ENCODE results near the gene RHEX. TPM values are rescaled to one million over a fixed set of nuclear protein-coding genes. Genes with fewer than 3 reads are reported as not detected.

The RHEX gene
- total RNA-seq, 2 donors from 2014 or later = 0.86 TPM; not detected in 1

GRCh38 chr1:206020393-206021007 is 32.5 kb upstream of the RHEX start:
- Mint-ChIP-seq H3K36me3 (no peaks in the 10 kb centered on the region), H3K9me3 (no peaks in the 10 kb centered on the region)

GRCh38 chr1:206021008-206021625 is 31.9 kb upstream of the RHEX start:
- peaks cover 13 to 14% of the 10 kb centered on the region in 2 donors for H3K27me3 Mint-ChIP-seq
- no peaks in the 10 kb centered on the region for H3K9me3 Mint-ChIP-seq
- H3K27ac Mint-ChIP-seq = no peak overlapping the region

More at GRCh38 chr1:206020393-206021007, 32.5 kb upstream of the RHEX start:
- no peaks in the 10 kb centered on the region for H3K4me1 Mint-ChIP-seq (ENCODE audit: low read depth in 2 of 2)
- H3K4me3 Mint-ChIP-seq = no peak overlapping the region
- DNase-seq (ENCODE audit: low spot score) (no peak), ATAC-seq (no peak)
- H3K27me3 Mint-ChIP-seq = peaks cover 13 to 14% of the 10 kb centered on the region in 2 donors
- H3K27ac Mint-ChIP-seq = no peak overlapping the region

GRCh38 chr1:206021626-206022365 is 31.2 kb upstream of the RHEX start:
- no peaks in the 10 kb centered on the region for H3K9me3 Mint-ChIP-seq
- no peak for DNase-seq (ENCODE audit: low spot score)
- H3K4me1 Mint-ChIP-seq (ENCODE audit: low read depth in 2 of 2) = no peaks in the 10 kb centered on the region
- no peak overlapping the region for H3K27ac Mint-ChIP-seq
- no peak overlapping the region for H3K4me3 Mint-ChIP-seq
- H3K36me3 Mint-ChIP-seq = no peaks in the 10 kb centered on the region
- ATAC-seq = no peak
- H3K27me3 Mint-ChIP-seq = peaks cover 14% of the 10 kb centered on the region in 2 donors

More at GRCh38 chr1:206021008-206021625, 31.9 kb upstream of the RHEX start:
- ATAC-seq (no peak), DNase-seq (ENCODE audit: low spot score) (no peak)
- no peaks in the 10 kb centered on the region for H3K36me3 Mint-ChIP-seq
- no peaks in the 10 kb centered on the region for H3K4me1 Mint-ChIP-seq (ENCODE audit: low read depth in 2 of 2)
- H3K4me3 Mint-ChIP-seq = no peak overlapping the region

- Mint-ChIP-seq H3K27me3 (peaks cover 17 to 22% of the 10 kb centered on the region in 2 donors), H3K36me3 (no peaks in the 10 kb centered on the region), H3K4me3 (no peak overlapping the region), H3K4me1 (ENCODE audit: low read depth in 2 of 2) (no peaks in the 10 kb centered on the region), H3K9me3 (no peaks in the 10 kb centered on the region), H3K27ac (no peak overlapping the region)
- ATAC-seq (no peak), DNase-seq (ENCODE audit: low spot score) (no peak)
Observed at GRCh38 chr1:206022766-206023165, 30.2 kb upstream of the RHEX start.

- ATAC-seq = no peak
- no peaks in the 10 kb centered on the region for H3K9me3 Mint-ChIP-seq
- H3K36me3 Mint-ChIP-seq = no peaks in the 10 kb centered on the region
- no peaks in the 10 kb centered on the region for H3K4me1 Mint-ChIP-seq (ENCODE audit: low read depth in 2 of 2)
- H3K27me3 Mint-ChIP-seq = peaks cover 18 to 27% of the 10 kb centered on the region in 2 donors
- no peak for DNase-seq (ENCODE audit: low spot score)
- H3K4me3 Mint-ChIP-seq = no peak within 1 kb of the TSS
- no peak within 1 kb of the TSS for H3K27ac Mint-ChIP-seq
Observed at GRCh38 chr1:206023695-206024094, 29.3 kb upstream of the RHEX start, which contains the start of gene CTSE. Gene CTSE, minus strand, starts transcription at chr1:206023895. Its CDS starts 104 bp downstream, at chr1:206023791.

- Mint-ChIP-seq H3K4me1 (ENCODE audit: low read depth in 2 of 2) (no peaks in the 10 kb centered on the region), H3K27me3 (peaks cover 20 to 39% of the 10 kb centered on the region in 2 donors), H3K9me3 (no peaks in the 10 kb centered on the region), H3K27ac (no peak overlapping the region), H3K4me3 (no peak overlapping the region), H3K36me3 (no peaks in the 10 kb centered on the region)
- ATAC-seq (no peak), DNase-seq (ENCODE audit: low spot score) (no peak)
Observed at GRCh38 chr1:206025283-206025820, 27.6 kb upstream of the RHEX start.

- no peak overlapping the region for H3K4me3 Mint-ChIP-seq
- H3K9me3 Mint-ChIP-seq = no peaks in the 10 kb centered on the region
- no peak for ATAC-seq
- no peaks in the 10 kb centered on the region for H3K36me3 Mint-ChIP-seq
- no peak overlapping the region for H3K27ac Mint-ChIP-seq
- no peaks in the 10 kb centered on the region for H3K4me1 Mint-ChIP-seq (ENCODE audit: low read depth in 2 of 2)
- DNase-seq (ENCODE audit: low spot score) = no peak
- peaks cover 17 to 52% of the 10 kb centered on the region in 2 donors for H3K27me3 Mint-ChIP-seq
Observed at GRCh38 chr1:206029484-206029883, 23.5 kb upstream of the RHEX start.

- H3K27ac Mint-ChIP-seq = no peak overlapping the region
- H3K9me3 Mint-ChIP-seq = no peaks in the 10 kb centered on the region
- peaks cover 22 to 52% of the 10 kb centered on the region in 2 donors for H3K27me3 Mint-ChIP-seq
Observed at GRCh38 chr1:206030191-206030590, 22.8 kb upstream of the RHEX start.

GRCh38 chr1:206030714-206031113 is 22.3 kb upstream of the RHEX start:
- peaks cover 23 to 52% of the 10 kb centered on the region in 2 donors for H3K27me3 Mint-ChIP-seq
- ATAC-seq (peak; percentile 77 to 81), DNase-seq (ENCODE audit: low spot score) (peak; percentile 73)
- no peaks in the 10 kb centered on the region for H3K36me3 Mint-ChIP-seq
- H3K9me3 Mint-ChIP-seq = no peaks in the 10 kb centered on the region
- H3K27ac Mint-ChIP-seq = no peak overlapping the region
- H3K4me3 Mint-ChIP-seq = no peak overlapping the region
- H3K4me1 Mint-ChIP-seq (ENCODE audit: low read depth in 2 of 2) = no peaks in the 10 kb centered on the region

More at GRCh38 chr1:206030191-206030590, 22.8 kb upstream of the RHEX start:
- no peak for DNase-seq (ENCODE audit: low spot score)
- Mint-ChIP-seq H3K4me3 (no peak overlapping the region), H3K4me1 (ENCODE audit: low read depth in 2 of 2) (no peaks in the 10 kb centered on the region), H3K36me3 (no peaks in the 10 kb centered on the region)
- ATAC-seq = no peak

GRCh38 chr1:206032380-206033140 is 20.4 kb upstream of the RHEX start:
- Mint-ChIP-seq H3K9me3 (no peaks in the 10 kb centered on the region), H3K4me1 (ENCODE audit: low read depth in 2 of 2) (no peaks in the 10 kb centered on the region), H3K27me3 (peaks cover 23 to 43% of the 10 kb centered on the region in 2 donors), H3K27ac (no peak overlapping the region), H3K4me3 (no peak overlapping the region), H3K36me3 (no peaks in the 10 kb centered on the region)
- ATAC-seq (no peak), DNase-seq (ENCODE audit: low spot score) (no peak)

GRCh38 chr1:206035027-206035426 is 17.9 kb upstream of the RHEX start:
- ATAC-seq = no peak
- peaks cover 6% of the 10 kb centered on the region in 2 donors for H3K4me1 Mint-ChIP-seq (ENCODE audit: low read depth in 2 of 2)
- H3K9me3 Mint-ChIP-seq = no peaks in the 10 kb centered on the region
- H3K4me3 Mint-ChIP-seq = no peak overlapping the region
- no peak overlapping the region for H3K27ac Mint-ChIP-seq
- DNase-seq (ENCODE audit: low spot score) = no peak
- peaks cover 24 to 29% of the 10 kb centered on the region in 2 donors for H3K27me3 Mint-ChIP-seq
- H3K36me3 Mint-ChIP-seq = no peaks in the 10 kb centered on the region

GRCh38 chr1:206036663-206037455 is 16.1 kb upstream of the RHEX start:
- Mint-ChIP-seq H3K27me3 (peaks cover 28 to 29% of the 10 kb centered on the region in 2 donors), H3K36me3 (no peaks in the 10 kb centered on the region), H3K4me1 (ENCODE audit: low read depth in 2 of 2) (peaks cover 6% of the 10 kb centered on the region in 2 donors), H3K9me3 (no peaks in the 10 kb centered on the region), H3K27ac (no peak overlapping the region), H3K4me3 (no peak overlapping the region)
- DNase-seq (ENCODE audit: low spot score) = no peak
- ATAC-seq = no peak
